Measurements from ENCODE around the gene ZNF219. TPM values are rescaled to one million over a fixed set of nuclear protein-coding genes. Genes with fewer than 3 reads are reported as not detected.

Gene ZNF219
- polyA plus RNA-seq, 3 donors = 0.49 to 7.2 (median 0.68) TPM

DNA sequence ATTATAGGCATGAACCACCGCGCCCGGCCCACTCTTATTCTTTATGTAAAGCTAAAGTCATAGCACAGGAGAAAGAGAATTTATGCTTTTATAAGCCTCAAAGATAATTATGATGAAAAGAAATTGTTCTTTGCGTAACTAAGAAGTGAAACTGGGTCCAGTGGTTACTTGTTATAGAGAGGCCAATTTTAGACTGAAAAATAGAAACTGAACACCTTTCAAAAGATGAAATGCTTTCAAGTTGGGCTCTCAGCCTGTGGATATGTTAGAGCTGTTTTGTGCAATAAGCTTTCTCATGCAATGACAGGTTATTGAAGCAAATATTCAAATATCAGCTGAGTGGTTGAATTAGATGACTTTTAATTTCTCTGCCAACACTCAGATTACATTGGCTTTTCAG is 10.3 kb upstream of the ZNF219 start:
- no peak overlapping the region for H3K9ac ChIP-seq (ENCODE audit: insufficient read depth, low read length, poor library complexity, severe bottlenecking)
- no peak overlapping the region for H3K4me3 ChIP-seq (replicated peaks in 1 of 3; ENCODE audit: low read depth in 2 of 3, low read length in 3 of 3)
- no peaks in the 10 kb centered on the region for H3K36me3 Mint-ChIP-seq
- TF ChIP-seq, protein P1, sequence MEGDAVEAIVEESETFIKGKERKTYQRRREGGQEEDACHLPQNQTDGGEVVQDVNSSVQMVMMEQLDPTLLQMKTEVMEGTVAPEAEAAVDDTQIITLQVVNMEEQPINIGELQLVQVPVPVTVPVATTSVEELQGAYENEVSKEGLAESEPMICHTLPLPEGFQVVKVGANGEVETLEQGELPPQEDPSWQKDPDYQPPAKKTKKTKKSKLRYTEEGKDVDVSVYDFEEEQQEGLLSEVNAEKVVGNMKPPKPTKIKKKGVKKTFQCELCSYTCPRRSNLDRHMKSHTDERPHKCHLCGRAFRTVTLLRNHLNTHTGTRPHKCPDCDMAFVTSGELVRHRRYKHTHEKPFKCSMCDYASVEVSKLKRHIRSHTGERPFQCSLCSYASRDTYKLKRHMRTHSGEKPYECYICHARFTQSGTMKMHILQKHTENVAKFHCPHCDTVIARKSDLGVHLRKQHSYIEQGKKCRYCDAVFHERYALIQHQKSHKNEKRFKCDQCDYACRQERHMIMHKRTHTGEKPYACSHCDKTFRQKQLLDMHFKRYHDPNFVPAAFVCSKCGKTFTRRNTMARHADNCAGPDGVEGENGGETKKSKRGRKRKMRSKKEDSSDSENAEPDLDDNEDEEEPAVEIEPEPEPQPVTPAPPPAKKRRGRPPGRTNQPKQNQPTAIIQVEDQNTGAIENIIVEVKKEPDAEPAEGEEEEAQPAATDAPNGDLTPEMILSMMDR (IDR thresholded peaks at IDR 0.05) = no peak
- intact Hi-C loops (cut with micrococcal nuclease) = loop anchor here (5.0 to 10.0 kb wide), 4 partner anchors 91 to 644 kb away; partner anchors contain the start of genes ANG (in 1 of the 2), PIP4P1 (in 1 of the 2), PNP (in 1 of the 2) and RNASE4 (in 1 of the 2)
- 9% methylated on average over 1 of the region's 4 CpGs for WGBS (ENCODE audit: insufficient coverage)
- peaks cover 0 to 1% (median 0%) of the 10 kb centered on the region in 3 donors for H3K27me3 Mint-ChIP-seq (ENCODE audit: low read depth in 3 of 3)
- H3K4me3 Mint-ChIP-seq = no peak overlapping the region
- H3K9me3 ChIP-seq (replicated peaks in 1 of 2; ENCODE audit: control insufficient read depth in 1 of 2, insufficient read depth in 1 of 2, low read length in 2 of 2) = no peaks in the 10 kb centered on the region
- H3K4me2 ChIP-seq (replicated peaks; ENCODE audit: extremely low read depth, low read length, poor library complexity, severe bottlenecking) = no peak overlapping the region
- no peaks in the 10 kb centered on the region for H3K27me3 ChIP-seq (ENCODE audit: control insufficient read depth in 2 of 2, insufficient read depth in 2 of 2, low read length in 2 of 2)
- peaks cover 51% of the 10 kb centered on the region for H3K4me1 Mint-ChIP-seq
- no peak overlapping the region for H2AFZ ChIP-seq (ENCODE audit: insufficient read depth, low read depth, low read length, poor library complexity, severe bottlenecking)
- H3K27ac Mint-ChIP-seq = peak overlapping the region in 1 of 7 donors; percentile 33
- peaks cover 43 to 46% of the 10 kb centered on the region in 2 donors for H3K4me1 ChIP-seq (ENCODE audit: control insufficient read depth in 1 of 2, insufficient read depth in 2 of 2, low read length in 2 of 2)
- H4K20me1 ChIP-seq (ENCODE audit: insufficient read depth, low read length) = no peaks in the 10 kb centered on the region
- no peak for DNase-seq
- no peaks in the 10 kb centered on the region for H3K79me2 ChIP-seq (ENCODE audit: insufficient read depth, low read length)
- H3K36me3 ChIP-seq (replicated peaks in 1 of 2; ENCODE audit: control insufficient read depth in 1 of 2, insufficient read depth in 2 of 2, low read length in 2 of 2) = no peaks in the 10 kb centered on the region
- no peak overlapping the region for H3K27ac ChIP-seq (ENCODE audit: low read depth in 1 of 2, low read length in 2 of 2)
- no peaks in the 10 kb centered on the region for H3K9me3 Mint-ChIP-seq

DNA sequence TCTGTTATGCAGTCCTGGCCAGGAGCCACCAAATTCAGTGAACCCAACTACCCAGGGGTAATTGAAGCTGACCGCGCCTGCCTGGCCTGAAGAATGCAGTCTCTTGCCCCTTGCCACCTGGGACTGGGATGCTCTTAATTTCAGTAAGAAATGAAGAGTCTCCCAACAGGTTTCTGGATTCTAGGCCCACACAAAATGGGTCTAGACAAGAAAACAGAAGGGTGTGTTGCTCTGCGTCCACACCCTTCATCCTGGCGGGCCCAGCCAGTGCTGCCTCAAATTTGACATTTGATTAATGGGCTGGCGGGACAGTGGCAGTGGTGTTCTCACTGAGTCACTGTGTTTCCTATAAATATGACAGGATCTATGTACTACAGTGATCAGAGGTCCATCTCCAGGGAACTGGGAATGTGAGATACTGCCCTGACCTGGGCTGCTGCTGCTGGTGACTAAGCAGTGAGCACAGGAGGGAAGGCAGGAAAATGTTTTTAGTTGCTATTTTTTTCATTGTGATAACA is 8.9 kb upstream of the ZNF219 start:
- no peaks in the 10 kb centered on the region for H3K36me3 ChIP-seq (replicated peaks in 1 of 2; ENCODE audit: control insufficient read depth in 1 of 2, insufficient read depth in 2 of 2, low read length in 2 of 2)
- no peak overlapping the region for H3K9ac ChIP-seq (ENCODE audit: insufficient read depth, low read length, poor library complexity, severe bottlenecking)
- H3K79me2 ChIP-seq (ENCODE audit: insufficient read depth, low read length) = no peaks in the 10 kb centered on the region
- H3K27me3 Mint-ChIP-seq (ENCODE audit: low read depth in 3 of 3) = no peaks in the 10 kb centered on the region
- H3K4me3 ChIP-seq (replicated peaks in 1 of 3; ENCODE audit: low read depth in 2 of 3, low read length in 3 of 3) = peak overlapping the region in 1 of 3 experiments; percentile 84
- peak overlapping the region; percentile 97 to 99 (median 98) for H3K27ac Mint-ChIP-seq
- H3K4me1 ChIP-seq (ENCODE audit: control insufficient read depth in 1 of 2, insufficient read depth in 2 of 2, low read length in 2 of 2) = peaks cover 48 to 52% of the 10 kb centered on the region in 2 donors
- peak overlapping the region; percentile 74 to 98 for H3K27ac ChIP-seq (ENCODE audit: low read depth in 1 of 2, low read length in 2 of 2)
- WGBS (ENCODE audit: insufficient coverage) = 96% methylated on average over 4 of the region's 5 CpGs
- H4K20me1 ChIP-seq (ENCODE audit: insufficient read depth, low read length) = no peaks in the 10 kb centered on the region
- H2AFZ ChIP-seq (ENCODE audit: insufficient read depth, low read depth, low read length, poor library complexity, severe bottlenecking) = peak overlapping the region; percentile 65
- intact Hi-C loops (cut with micrococcal nuclease) = loop anchor here (2.0 to 10.0 kb wide), 5 partner anchors 15 to 643 kb away; partner anchors contain the start of genes ANG (in 1 of the 2), PIP4P1 (in 1 of the 2), PNP (in 1 of the 2) and RNASE4 (in 1 of the 2)
- DNase-seq = no peak
- peaks cover 56% of the 10 kb centered on the region for H3K4me1 Mint-ChIP-seq
- peak overlapping the region; percentile 71 for H3K4me2 ChIP-seq (replicated peaks; ENCODE audit: extremely low read depth, low read length, poor library complexity, severe bottlenecking)
- TF ChIP-seq, protein P1 (IDR thresholded peaks at IDR 0.05) = no peak
- no peaks in the 10 kb centered on the region for H3K9me3 Mint-ChIP-seq
- no peaks in the 10 kb centered on the region for H3K9me3 ChIP-seq (replicated peaks in 1 of 2; ENCODE audit: control insufficient read depth in 1 of 2, insufficient read depth in 1 of 2, low read length in 2 of 2)
- H3K27me3 ChIP-seq (ENCODE audit: control insufficient read depth in 2 of 2, insufficient read depth in 2 of 2, low read length in 2 of 2) = no peaks in the 10 kb centered on the region
- no peaks in the 10 kb centered on the region for H3K36me3 Mint-ChIP-seq
- H3K4me3 Mint-ChIP-seq = no peak overlapping the region
